Endothelial cell of umbilical vein (primary cell): ENCODE data around the gene ZNF580. TPM values are rescaled to one million over a fixed set of nuclear protein-coding genes. Genes with fewer than 3 reads are reported as not detected.

Experiments used
- BruUV-seq: library from RNA; stranded (reverse); fragments of 400-500 nt; replicated peaks from 2 replicates; lab custom pipeline; 2021; lab: Mats Ljungman, UMichigan
- CTCF ChIA-PET: fragments of 300-600, 350-600 bp; sonication (Branson Sonifier 250); formaldehyde crosslinking; loops from one replicate; lab custom pipeline; 2021; ENCODE audit warnings: antibody characterized with exemption, inconsistent platforms; lab: Charles Lee
- POLR2A ChIA-PET: fragments of 300-600, 350-600 bp; sonication (Branson Sonifier 250); formaldehyde crosslinking; loops from one replicate; lab custom pipeline; 2021; ENCODE audit warnings: antibody characterized with exemption, inconsistent platforms; lab: Charles Lee
- DNase-seq: peaks from one replicate; pipeline ENCODE4 v3.0.0-alpha.2; 2011; ENCODE audit warnings: low read depth, low spot score
- FAIRE-seq: peaks from 2 replicates; lab custom pipeline; 2011; peaks lifted over from hg19 to GRCh38; lab: Jason Lieb, UNC
- H2AFZ ChIP-seq: 2 replicates; pipeline ENCODE4 v1.6.0; 2012; ENCODE audit warnings: low read depth, low read length, control low read depth, inconsistent platforms
- H3K27ac ChIP-seq: 2 replicates; pipeline ENCODE4 v1.5.1; 2011; ENCODE audit warnings: low read depth, mild to moderate bottlenecking, control low read depth, low read length, moderate library complexity; ENCODE audit not compliant: insufficient read depth
- H3K27me3 ChIP-seq, 2 experiments: 2 replicates each; pipeline versions ENCODE4 v1.6.0 to v1.6.1; 2011; ENCODE audit warnings: low read length in 2 of 2, mixed read lengths in 1 of 2; ENCODE audit not compliant: control insufficient read depth in 2 of 2, insufficient read depth in 2 of 2
- H3K36me3 ChIP-seq, 2 experiments: 2 replicates in 1 of 2; 3 replicates in 1 of 2; pipeline ENCODE4 v1.5.1; 2011; ENCODE audit warnings: low read length in 2 of 2, mild to moderate bottlenecking in 1 of 2, moderate library complexity in 1 of 2; ENCODE audit not compliant: control insufficient read depth in 2 of 2, insufficient read depth in 2 of 2; ENCODE audit errors: extremely low read depth in 1 of 2
- H3K4me1 ChIP-seq: 3 replicates; pipeline ENCODE4 v1.5.1; 2011; ENCODE audit warnings: mild to moderate bottlenecking, low read length; ENCODE audit not compliant: control insufficient read depth, insufficient read depth; ENCODE audit errors: extremely low read depth
- H3K4me2 ChIP-seq: 2 replicates; pipeline ENCODE4 v1.6.1; 2011; ENCODE audit warnings: low read length, control low read depth, mixed read lengths; ENCODE audit not compliant: insufficient read depth
- H3K4me3 ChIP-seq, 3 experiments: fragments of 200-600 bp in 1 of 3; sonication (generic), shearing (Covaris generic) in 1 of 3; replicated peaks in 1 of 3; 2 replicates each; pipeline ENCODE4 v1.5.1; 2011 to 2016; ENCODE audit warnings: control low read depth in 3 of 3, low read length in 3 of 3, mild to moderate bottlenecking in 2 of 3, inconsistent platforms in 1 of 3, low read depth in 1 of 3, moderate library complexity in 1 of 3; ENCODE audit not compliant: insufficient read depth in 1 of 3
- H3K79me2 ChIP-seq: 2 replicates; pipeline ENCODE4 v1.6.0; 2012; ENCODE audit warnings: low read length, inconsistent platforms; ENCODE audit not compliant: control insufficient read depth, insufficient read depth
- H3K9ac ChIP-seq: replicated peaks from 2 replicates; pipeline ENCODE3; 2011; ENCODE audit warnings: low read length, control low read depth; ENCODE audit not compliant: insufficient read depth; ENCODE audit errors: extremely low read depth
- H3K9me1 ChIP-seq: replicated peaks from 3 replicates; pipeline ENCODE4 v1.6.0; 2011; ENCODE audit warnings: mild to moderate bottlenecking, low read length; ENCODE audit not compliant: control insufficient read depth, insufficient read depth; ENCODE audit errors: extremely low read depth
- H3K9me3 ChIP-seq: replicated peaks from 2 replicates; pipeline ENCODE4 v1.5.1; 2012; ENCODE audit warnings: low read length, inconsistent platforms; ENCODE audit not compliant: control insufficient read depth, insufficient read depth
- H4K20me1 ChIP-seq: replicated peaks from 2 replicates; pipeline ENCODE3; 2011; ENCODE audit warnings: mild to moderate bottlenecking, low read length; ENCODE audit not compliant: control insufficient read depth, insufficient read depth; ENCODE audit errors: extremely low read depth
- EZH2 ChIP-seq: IDR thresholded peaks from 2 replicates; pipeline ENCODE4 v1.6.1; 2012; ENCODE audit warnings: borderline replicate concordance, low read depth, mild to moderate bottlenecking, moderate library complexity, low read length, inconsistent platforms; ENCODE audit not compliant: severe bottlenecking
- FOS ChIP-seq: IDR thresholded peaks from 2 replicates; pipeline ENCODE4 v1.6.1; 2011; ENCODE audit warnings: mild to moderate bottlenecking, low read length, moderate library complexity, borderline replicate concordance; ENCODE audit not compliant: insufficient read depth
- GATA2 ChIP-seq: IDR thresholded peaks from 2 replicates; pipeline ENCODE4 v1.7.0; 2011; ENCODE audit warnings: low read depth, mild to moderate bottlenecking, moderate library complexity, mixed read lengths, low read length; ENCODE audit not compliant: insufficient read length, insufficient read depth
- JUN ChIP-seq: IDR thresholded peaks from 2 replicates; pipeline ENCODE4 v1.6.1; 2011; ENCODE audit warnings: borderline replicate concordance, low read depth; ENCODE audit not compliant: insufficient read length, insufficient read depth
- MYC ChIP-seq: IDR thresholded peaks from one replicate; pipeline ENCODE4 v1.6.1; 2011; ENCODE audit warnings: mild to moderate bottlenecking, low read depth, low read length
- POLR2A ChIP-seq: IDR thresholded peaks from 2 replicates; pipeline ENCODE4 v1.6.1; 2012; ENCODE audit warnings: low read depth, mild to moderate bottlenecking, control low read depth, low read length
- POLR2AphosphoS5 ChIP-seq: IDR thresholded peaks from 2 replicates; pipeline ENCODE4 v1.6.1; 2012; ENCODE audit warnings: low read depth, mild to moderate bottlenecking, control low read depth, low read length, moderate library complexity; ENCODE audit not compliant: insufficient read depth
- dilution Hi-C: fragments of 300-500 bp; cut with MboI; formaldehyde crosslinking; loops from one replicate; pipeline ENCODE4 v1.15.0; 2019; ENCODE audit warnings: low sequenced_read_pairs; ENCODE audit not compliant: extremely low pct_ligation_motif_present
- intact Hi-C: fragments of 100-400 bp; cut with micrococcal nuclease; formaldehyde crosslinking; loops from one replicate; pipeline ENCODE4 v1.10.0; 2022
- polyA plus RNA-seq, 4 experiments: library from polyadenylated mRNA; depleted of rRNA in 3 of 4; stranded (reverse) in 3 of 4; unstranded in 1 of 4; fragments of >200 nt; gene quantifications; 2 replicates each; pipeline versions ENCODE4 v1.2.1 to v1.2.3, GENCODE V29; 2011 to 2012; ENCODE audit warnings: missing spikeins in 1 of 4
- total RNA-seq: library from RNA; stranded (reverse); gene quantifications from 2 replicates; pipeline ENCODE4 v1.2.3, GENCODE V29; 2021
- TF ChIP-seq, protein P1 (sequence below), 2 donors: IDR thresholded peaks; 1 replicate in 1 of 2; 2 replicates in 1 of 2; pipeline ENCODE4 v1.5.1; 2011; ENCODE audit warnings: low read length in 2 of 2, mild to moderate bottlenecking in 2 of 2, moderate library complexity in 2 of 2, control low read depth in 1 of 2, inconsistent platforms in 1 of 2, low read depth in 1 of 2; ENCODE audit not compliant: insufficient read depth in 1 of 2; ENCODE audit errors: extremely low read depth in 1 of 2
- TF ChIP-seq, protein P2 (sequence below): IDR thresholded peaks from 2 replicates; pipeline ENCODE4 v1.6.1; 2011; ENCODE audit not compliant: insufficient read depth, insufficient read length

Gene ZNF580
- total and polyA plus RNA-seq, 2 donors (not counting 3 experiments of a cell fraction or from before 2014, with no cell fraction given), result 13.7 to 41.1 TPM

DNA sequence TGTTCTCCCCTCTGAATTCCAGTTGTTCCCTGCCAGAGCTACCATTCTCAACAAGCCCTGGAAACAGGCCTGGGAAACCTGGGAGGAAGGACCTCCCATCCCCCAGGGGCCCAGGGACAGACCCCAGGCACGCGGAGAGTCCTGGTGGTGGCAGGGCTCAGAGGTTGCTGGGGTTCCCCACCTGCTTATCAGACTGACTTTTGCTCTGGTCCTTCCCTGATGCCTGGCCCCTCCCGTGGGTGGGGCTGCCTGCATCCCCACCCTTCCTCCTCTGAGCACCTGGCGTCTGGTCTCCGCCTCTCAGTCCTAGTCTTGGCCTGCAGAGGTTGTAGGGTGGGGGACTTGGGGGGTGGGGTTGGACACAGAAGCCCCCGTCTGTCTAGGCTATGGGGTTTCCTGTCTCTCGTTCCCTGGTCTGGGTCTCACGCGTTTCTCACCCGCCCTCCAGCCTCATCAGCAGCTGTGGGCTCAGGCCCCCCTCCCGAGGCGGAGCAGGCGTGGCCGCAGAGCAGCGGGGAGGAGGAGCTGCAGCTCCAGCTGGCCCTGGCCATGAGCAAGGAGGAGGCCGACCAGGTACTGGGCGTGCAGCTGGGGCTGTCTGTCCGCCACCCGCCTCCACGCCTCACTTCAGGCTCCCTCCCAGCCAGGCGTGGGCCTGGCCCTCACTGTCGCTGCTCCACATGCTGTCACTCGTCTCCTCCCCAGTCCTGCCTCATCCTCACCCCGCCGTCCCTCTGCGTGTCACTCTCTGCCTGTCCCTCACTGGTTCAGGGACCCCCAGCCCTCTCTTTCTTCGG lies 47.8 kb downstream of the ZNF580 start:
- BruUV-seq, result no TSS peak
- no peak overlapping the region for H3K4me2 ChIP-seq
- H3K27ac ChIP-seq, result no peak overlapping the region
- no peak overlapping the region for H3K4me3 ChIP-seq
- H3K4me1 ChIP-seq, result no peaks in the 10 kb centered on the region
- H3K79me2 ChIP-seq, result peaks cover 25% of the 10 kb centered on the region
- H3K36me3 ChIP-seq, result peaks cover 4 to 57% of the 10 kb centered on the region in 2 experiments
- no peaks in the 10 kb centered on the region for H3K27me3 ChIP-seq
- no peaks in the 10 kb centered on the region for H3K9me1 ChIP-seq
- no peak for FAIRE-seq
- CTCF ChIA-PET, result interaction anchor here (1.0 kb wide), 1 partner anchor 17 kb away, joined by 3 read pairs; no protein-coding TSS in a partner anchor
- DNase-seq, result no peak
- no peaks in the 10 kb centered on the region for H4K20me1 ChIP-seq
- intact Hi-C loops, result no loop called here
- dilution Hi-C loops, result no loop called here
- TF ChIP-seq MYC, result no peak
- no peak overlapping the region for H3K9ac ChIP-seq
- POLR2A ChIA-PET, result no interaction called here
- no peak overlapping the region for H2AFZ ChIP-seq
- no peaks in the 10 kb centered on the region for H3K9me3 ChIP-seq

DNA sequence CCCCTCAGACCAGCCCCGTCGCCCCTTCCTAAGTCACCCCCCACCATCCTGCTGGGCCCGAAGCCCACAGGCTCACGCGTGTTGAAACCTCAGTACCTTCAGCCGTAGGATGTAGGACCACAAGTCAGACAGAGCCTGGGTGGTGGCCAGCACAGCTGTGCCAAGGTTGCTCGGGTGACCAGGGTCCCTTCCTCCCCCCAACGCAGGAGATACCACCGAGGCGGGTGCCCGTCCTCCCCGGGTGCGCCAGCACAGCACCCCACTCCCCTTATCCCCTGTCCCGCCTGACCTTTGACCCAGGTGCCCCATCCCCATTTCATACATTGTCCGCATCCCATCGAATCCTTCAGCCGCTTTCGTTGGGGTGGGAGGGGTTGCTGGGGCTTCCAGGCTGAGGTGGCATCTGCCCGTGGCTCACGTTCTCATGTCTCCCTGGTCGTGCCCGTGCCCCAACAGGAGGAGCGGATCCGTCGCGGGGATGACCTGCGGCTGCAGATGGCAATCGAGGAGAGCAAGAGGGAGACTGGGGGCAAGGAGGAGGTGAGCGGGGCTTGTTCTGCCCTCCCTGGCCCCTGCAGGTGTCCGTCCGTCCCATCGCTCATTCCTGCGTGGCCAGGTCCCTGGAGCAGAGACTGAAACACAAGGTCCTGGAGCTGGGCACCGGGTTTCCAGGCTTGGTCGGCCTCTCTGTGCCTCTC lies 48.8 kb downstream of the ZNF580 start:
- no peaks in the 10 kb centered on the region for H3K9me3 ChIP-seq
- no peak overlapping the region for H2AFZ ChIP-seq
- no peak for FAIRE-seq
- H3K27ac ChIP-seq, result no peak overlapping the region
- no peak overlapping the region for H3K4me3 ChIP-seq
- no peaks in the 10 kb centered on the region for H3K27me3 ChIP-seq
- no peaks in the 10 kb centered on the region for H4K20me1 ChIP-seq
- no peak for DNase-seq
- no peak overlapping the region for H3K4me2 ChIP-seq
- intact Hi-C loops (no loop called here), dilution Hi-C loops (no loop called here)
- TF ChIP-seq, protein P1, sequence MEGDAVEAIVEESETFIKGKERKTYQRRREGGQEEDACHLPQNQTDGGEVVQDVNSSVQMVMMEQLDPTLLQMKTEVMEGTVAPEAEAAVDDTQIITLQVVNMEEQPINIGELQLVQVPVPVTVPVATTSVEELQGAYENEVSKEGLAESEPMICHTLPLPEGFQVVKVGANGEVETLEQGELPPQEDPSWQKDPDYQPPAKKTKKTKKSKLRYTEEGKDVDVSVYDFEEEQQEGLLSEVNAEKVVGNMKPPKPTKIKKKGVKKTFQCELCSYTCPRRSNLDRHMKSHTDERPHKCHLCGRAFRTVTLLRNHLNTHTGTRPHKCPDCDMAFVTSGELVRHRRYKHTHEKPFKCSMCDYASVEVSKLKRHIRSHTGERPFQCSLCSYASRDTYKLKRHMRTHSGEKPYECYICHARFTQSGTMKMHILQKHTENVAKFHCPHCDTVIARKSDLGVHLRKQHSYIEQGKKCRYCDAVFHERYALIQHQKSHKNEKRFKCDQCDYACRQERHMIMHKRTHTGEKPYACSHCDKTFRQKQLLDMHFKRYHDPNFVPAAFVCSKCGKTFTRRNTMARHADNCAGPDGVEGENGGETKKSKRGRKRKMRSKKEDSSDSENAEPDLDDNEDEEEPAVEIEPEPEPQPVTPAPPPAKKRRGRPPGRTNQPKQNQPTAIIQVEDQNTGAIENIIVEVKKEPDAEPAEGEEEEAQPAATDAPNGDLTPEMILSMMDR (IDR thresholded peaks at IDR 0.05; ENCODE audit: extremely low read depth in 1 of 2, insufficient read depth in 1 of 2, low read depth in 1 of 2, low read length in 2 of 2), result no peak
- TF ChIP-seq EZH2 (no peak), JUN (no peak), GATA2 (no peak), POLR2A (no peak), FOS (no peak), POLR2AphosphoS5 (no peak), MYC (no peak)
- TF ChIP-seq, protein P2, sequence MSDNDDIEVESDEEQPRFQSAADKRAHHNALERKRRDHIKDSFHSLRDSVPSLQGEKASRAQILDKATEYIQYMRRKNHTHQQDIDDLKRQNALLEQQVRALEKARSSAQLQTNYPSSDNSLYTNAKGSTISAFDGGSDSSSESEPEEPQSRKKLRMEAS, result no peak
- ChIA-PET POLR2A (no interaction called here), CTCF (no interaction called here)
- H3K4me1 ChIP-seq, result no peaks in the 10 kb centered on the region
- H3K9me1 ChIP-seq, result no peaks in the 10 kb centered on the region
- H3K9ac ChIP-seq, result no peak overlapping the region
- peaks cover 4 to 55% of the 10 kb centered on the region in 2 experiments for H3K36me3 ChIP-seq
- H3K79me2 ChIP-seq, result peaks cover 18% of the 10 kb centered on the region
- BruUV-seq, result no TSS peak
